IPS-20b (cell line): ENCODE measurements around the gene TBC1D25.

ENCODE experiments used
- H3K27ac ChIP-seq: one replicate; pipeline ENCODE4 v1.5.1; 2013; ENCODE audit warnings: low read length
- H3K27me3 ChIP-seq: 2 replicates; pipeline ENCODE4 v1.6.1; 2013; ENCODE audit warnings: mild to moderate bottlenecking, low read length, inconsistent platforms; ENCODE audit not compliant: insufficient read depth
- H3K36me3 ChIP-seq: 2 replicates; pipeline ENCODE4 v1.6.1; 2013; ENCODE audit warnings: low read depth, mild to moderate bottlenecking, inconsistent platforms, low read length, moderate library complexity; ENCODE audit not compliant: insufficient read depth
- H3K4me1 ChIP-seq: 2 replicates; pipeline ENCODE4 v1.6.1; 2013; ENCODE audit warnings: mild to moderate bottlenecking, control low read depth, inconsistent platforms, low read length, moderate library complexity; ENCODE audit not compliant: insufficient read depth
- H3K4me3 ChIP-seq: 2 replicates; pipeline ENCODE4 v1.5.1; 2013; ENCODE audit warnings: mild to moderate bottlenecking, low read length, inconsistent platforms
- H3K9ac ChIP-seq: 2 replicates; pipeline ENCODE4 v1.6.1; 2013; ENCODE audit warnings: low read depth, mild to moderate bottlenecking, inconsistent platforms, low read length, moderate library complexity
- H3K9me3 ChIP-seq: 2 replicates; pipeline ENCODE4 v1.6.1; 2013; ENCODE audit warnings: mild to moderate bottlenecking, low read depth, low read length, inconsistent platforms; ENCODE audit not compliant: insufficient read depth

Gene TBC1D25

DNA sequence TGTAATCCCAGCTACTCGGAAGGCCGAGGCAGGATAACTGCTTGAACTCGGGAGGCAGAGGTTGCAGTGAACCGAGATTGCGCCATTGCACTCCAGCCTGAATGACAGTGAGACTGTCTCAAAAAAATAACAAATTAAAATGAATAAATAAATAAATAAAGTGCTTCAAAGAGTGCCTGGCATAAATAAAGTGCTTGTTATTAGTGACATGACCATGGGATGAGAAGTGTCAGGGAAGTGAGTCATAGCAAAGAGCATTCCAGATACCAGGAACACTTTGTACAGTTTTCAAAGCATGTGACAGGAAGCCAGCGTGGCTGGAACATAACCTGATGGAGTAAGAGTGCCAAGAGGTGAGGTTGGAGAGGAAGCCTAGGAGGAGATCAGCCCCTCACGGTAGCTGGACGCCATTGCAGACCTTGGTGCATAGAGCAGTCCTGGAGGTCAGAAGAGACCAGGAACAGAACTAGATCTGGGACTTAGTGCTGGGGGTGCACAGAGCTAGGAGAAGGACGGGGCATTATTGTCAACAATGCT, 51.8 kb downstream of the TBC1D25 start:
- Histone ChIP-seq H3K9me3 (no peaks in the 10 kb centered on the region), H3K4me1 (no peaks in the 10 kb centered on the region), H3K27me3 (no peaks in the 10 kb centered on the region), H3K9ac (no peak overlapping the region), H3K36me3 (no peaks in the 10 kb centered on the region), H3K4me3 (no peak overlapping the region), H3K27ac (no peak overlapping the region)

DNA sequence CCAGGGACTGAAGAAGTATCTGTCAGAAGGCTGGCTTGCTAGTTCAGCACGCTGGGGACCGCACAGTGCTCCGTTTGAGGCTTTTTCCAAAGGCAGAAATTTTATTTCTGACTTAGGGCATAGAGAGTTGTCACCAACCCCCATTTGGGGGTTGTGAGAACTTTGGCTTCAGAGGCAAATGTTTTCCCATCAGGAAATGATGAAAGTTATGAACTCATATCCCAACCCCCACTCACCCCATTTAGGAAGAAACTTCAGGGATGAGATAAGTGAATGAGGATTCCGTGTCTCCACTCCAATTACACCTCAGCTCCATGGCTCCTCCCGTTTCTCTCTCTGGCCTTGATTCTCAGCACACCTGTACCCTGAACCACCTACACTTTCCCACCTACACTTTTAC, 53.5 kb downstream of the TBC1D25 start:
- H3K9ac ChIP-seq = no peak overlapping the region
- no peak overlapping the region for H3K27ac ChIP-seq
- no peak overlapping the region for H3K4me3 ChIP-seq
- no peaks in the 10 kb centered on the region for H3K4me1 ChIP-seq
- no peaks in the 10 kb centered on the region for H3K27me3 ChIP-seq
- no peaks in the 10 kb centered on the region for H3K36me3 ChIP-seq
- no peaks in the 10 kb centered on the region for H3K9me3 ChIP-seq

DNA sequence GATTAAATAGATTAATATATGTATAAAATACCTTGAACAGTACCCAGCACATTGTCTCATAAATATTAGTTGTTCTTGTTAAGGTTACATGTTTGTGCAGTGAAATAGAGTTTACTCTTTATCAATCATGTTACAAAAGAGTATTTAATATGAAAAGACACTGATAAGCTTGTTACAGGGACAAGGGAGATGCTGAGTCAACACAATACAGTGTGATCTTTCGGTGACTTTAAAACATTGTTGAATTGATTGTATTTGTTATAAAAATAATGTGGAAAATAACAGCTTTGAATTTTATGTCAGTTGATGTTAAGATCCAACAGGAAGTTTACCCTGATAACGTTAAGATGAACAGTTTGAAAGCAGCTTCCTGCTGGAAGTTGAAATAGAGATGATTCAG, 56.4 kb downstream of the TBC1D25 start:
- Histone ChIP-seq H3K9me3 (no peaks in the 10 kb centered on the region), H3K27me3 (no peaks in the 10 kb centered on the region), H3K4me3 (no peak overlapping the region), H3K27ac (no peak overlapping the region), H3K36me3 (peaks cover 11% of the 10 kb centered on the region; the same call in 1 of the 2 replicates), H3K4me1 (no peaks in the 10 kb centered on the region; the same call in 1 of the 2 replicates), H3K9ac (no peak overlapping the region)

DNA sequence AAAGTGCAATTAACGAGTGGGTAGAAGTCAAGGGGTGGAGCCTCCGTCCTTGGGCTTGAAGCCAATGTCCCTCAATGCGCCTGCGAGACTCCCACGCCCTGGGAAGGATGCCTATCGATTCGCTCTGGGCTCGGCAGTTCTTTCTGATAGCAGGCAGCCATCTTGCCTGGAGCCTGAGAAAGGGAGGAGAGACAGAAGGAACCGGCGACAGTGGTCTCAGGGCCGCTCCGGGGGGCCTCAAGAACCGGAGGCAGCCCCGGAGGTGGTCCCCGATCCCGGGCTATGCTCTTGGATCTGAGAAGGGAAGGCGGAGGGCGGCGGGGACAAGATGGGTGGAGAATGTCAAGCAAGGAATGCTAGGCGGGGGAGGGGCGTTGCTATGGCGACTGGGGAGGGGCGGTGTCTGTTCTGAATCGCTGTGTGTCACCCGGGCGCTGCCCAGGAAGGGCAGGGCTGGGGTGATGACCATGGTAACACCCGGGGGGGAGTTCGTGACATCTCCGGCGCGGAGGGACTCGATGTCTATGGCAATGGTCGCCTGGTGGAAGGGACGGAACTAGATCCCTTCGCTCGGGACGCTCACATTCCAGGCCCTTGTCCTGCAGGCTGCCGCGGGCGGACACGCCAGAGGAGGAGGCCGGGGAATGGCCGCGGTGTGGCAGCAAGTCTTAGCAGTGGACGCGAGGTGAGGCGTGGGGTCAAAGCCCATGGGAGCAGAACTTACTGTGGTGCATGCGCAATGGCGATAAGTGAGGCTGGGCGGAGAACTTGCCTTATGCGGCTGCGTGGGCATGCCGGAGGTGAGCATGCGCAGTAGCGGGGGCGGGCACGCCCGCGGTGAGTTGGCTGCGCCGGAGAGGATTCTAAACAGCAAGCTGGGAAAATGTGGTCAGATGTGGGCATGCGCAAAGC, 58.1 kb downstream of the TBC1D25 start, which contains the start of gene WDR13:
WDR13 (plus strand) TSS at position 140 of the 912 bp plus-strand sequence; CDS start at position 645, 505 bp downstream.
- Histone ChIP-seq H3K27me3 (no peaks in the 10 kb centered on the region), H3K9ac (peak within 1 kb of the TSS; percentile 93), H3K27ac (peak within 1 kb of the TSS; percentile 56), H3K36me3 (peaks cover 11% of the 10 kb centered on the region; the same call in 1 of the 2 replicates), H3K4me1 (no peaks in the 10 kb centered on the region; the same call in 1 of the 2 replicates), H3K4me3 (peak within 1 kb of the TSS; percentile 95), H3K9me3 (no peaks in the 10 kb centered on the region)

DNA sequence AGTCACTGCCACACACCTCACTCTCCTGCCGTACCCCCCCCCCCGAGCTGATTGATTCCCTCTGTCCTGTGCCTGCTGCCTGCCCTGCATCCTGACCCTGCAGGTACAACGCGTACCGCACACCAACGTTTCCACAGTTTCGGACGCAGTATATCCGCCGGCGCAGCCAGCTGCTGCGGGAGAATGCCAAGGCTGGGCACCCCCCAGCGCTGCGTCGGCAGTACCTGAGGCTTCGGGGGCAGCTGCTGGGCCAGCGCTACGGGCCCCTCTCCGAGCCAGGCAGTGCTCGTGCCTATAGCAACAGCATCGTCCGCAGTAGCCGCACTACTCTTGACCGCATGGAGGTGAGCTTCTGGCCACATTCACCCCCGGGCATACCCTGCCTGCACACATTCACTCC, 59.1 kb downstream of the TBC1D25 start:
- H3K4me3 ChIP-seq = peak overlapping the region; percentile 95; the same call in 1 of the 2 replicates
- no peaks in the 10 kb centered on the region; the same call in 1 of the 2 replicates for H3K4me1 ChIP-seq
- no peak overlapping the region for H3K27ac ChIP-seq
- peaks cover 11% of the 10 kb centered on the region; the same call in 1 of the 2 replicates for H3K36me3 ChIP-seq
- H3K9me3 ChIP-seq = no peaks in the 10 kb centered on the region
- H3K9ac ChIP-seq = peak overlapping the region; percentile 16; the same call in 1 of the 2 replicates
- H3K27me3 ChIP-seq = no peaks in the 10 kb centered on the region

DNA sequence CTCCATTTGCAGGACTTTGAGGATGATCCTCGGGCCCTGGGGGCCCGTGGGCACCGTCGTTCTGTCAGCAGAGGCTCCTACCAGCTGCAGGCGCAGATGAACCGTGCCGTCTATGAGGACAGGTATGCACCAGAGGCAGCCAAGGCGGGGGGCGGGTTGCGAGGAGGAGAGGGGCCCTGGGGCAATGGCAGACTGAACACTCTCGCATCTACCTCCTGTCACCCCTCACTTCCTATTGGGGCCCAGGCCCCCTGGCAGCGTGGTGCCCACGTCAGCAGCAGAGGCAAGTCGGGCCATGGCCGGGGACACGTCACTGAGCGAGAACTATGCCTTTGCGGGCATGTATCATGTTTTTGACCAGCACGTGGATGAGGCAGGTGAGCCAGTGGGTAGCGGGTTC, 59.8 kb downstream of the TBC1D25 start:
- no peak overlapping the region for H3K9ac ChIP-seq

DNA sequence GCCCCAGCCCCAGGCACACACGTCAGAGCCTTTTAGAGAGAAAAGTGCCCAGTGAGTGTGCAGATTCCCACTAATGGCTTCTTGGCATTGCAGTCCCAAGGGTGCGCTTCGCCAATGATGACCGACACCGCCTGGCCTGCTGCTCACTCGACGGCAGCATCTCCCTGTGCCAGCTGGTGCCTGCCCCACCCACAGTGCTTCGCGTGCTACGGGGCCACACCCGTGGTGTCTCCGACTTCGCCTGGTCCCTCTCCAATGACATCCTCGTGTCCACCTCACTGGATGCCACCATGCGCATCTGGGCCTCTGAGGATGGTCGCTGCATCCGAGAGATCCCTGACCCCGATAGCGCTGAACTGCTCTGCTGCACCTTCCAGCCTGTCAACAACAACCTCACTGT, 60.7 kb downstream of the TBC1D25 start:
- Histone ChIP-seq H3K36me3 (peaks cover 11% of the 10 kb centered on the region; the same call in 1 of the 2 replicates), H3K4me1 (no peaks in the 10 kb centered on the region; the same call in 1 of the 2 replicates)

More for the DNA sequence above, 59.8 kb downstream of the TBC1D25 start:
- no peaks in the 10 kb centered on the region; the same call in 1 of the 2 replicates for H3K4me1 ChIP-seq
- H3K36me3 ChIP-seq = peaks cover 11% of the 10 kb centered on the region; the same call in 1 of the 2 replicates
- no peak overlapping the region for H3K4me3 ChIP-seq
- H3K27ac ChIP-seq = no peak overlapping the region
- H3K9me3 ChIP-seq = no peaks in the 10 kb centered on the region
- no peaks in the 10 kb centered on the region for H3K27me3 ChIP-seq

DNA sequence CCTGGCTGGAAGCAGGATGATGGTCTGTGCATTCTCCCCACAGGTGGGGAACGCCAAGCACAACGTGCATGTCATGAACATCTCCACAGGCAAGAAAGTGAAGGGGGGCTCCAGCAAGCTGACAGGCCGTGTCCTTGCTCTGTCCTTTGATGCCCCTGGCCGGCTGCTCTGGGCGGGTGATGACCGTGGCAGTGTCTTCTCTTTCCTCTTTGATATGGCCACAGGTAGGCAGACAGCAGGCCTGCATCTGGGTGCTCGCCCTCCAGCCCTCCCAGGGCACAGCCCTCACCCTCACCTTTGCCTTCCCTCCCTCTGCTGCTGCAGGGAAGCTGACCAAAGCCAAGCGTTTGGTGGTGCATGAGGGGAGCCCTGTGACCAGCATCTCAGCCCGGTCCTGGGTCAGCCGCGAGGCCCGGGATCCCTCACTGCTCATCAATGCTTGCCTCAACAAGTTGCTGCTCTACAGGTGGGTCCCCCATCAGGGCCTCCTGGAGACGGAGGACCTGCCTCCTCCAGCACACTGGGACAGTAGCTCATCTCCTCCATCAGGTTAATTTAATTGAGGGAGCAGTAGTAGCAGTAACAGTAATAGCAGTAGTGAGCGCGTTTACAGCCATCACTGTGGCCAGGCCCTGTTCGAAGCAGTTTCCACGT, 62.4 kb downstream of the TBC1D25 start:
- no peak overlapping the region for H3K4me3 ChIP-seq
- no peaks in the 10 kb centered on the region; the same call in 1 of the 2 replicates for H3K4me1 ChIP-seq
- H3K36me3 ChIP-seq = peaks cover 11% of the 10 kb centered on the region; the same call in 1 of the 2 replicates
- no peaks in the 10 kb centered on the region for H3K27me3 ChIP-seq
- no peak overlapping the region for H3K27ac ChIP-seq
- no peak overlapping the region for H3K9ac ChIP-seq
- no peaks in the 10 kb centered on the region for H3K9me3 ChIP-seq

More for the DNA sequence above, 60.7 kb downstream of the TBC1D25 start:
- Histone ChIP-seq H3K4me3 (no peak overlapping the region), H3K9me3 (no peaks in the 10 kb centered on the region), H3K27ac (no peak overlapping the region), H3K27me3 (no peaks in the 10 kb centered on the region), H3K9ac (no peak overlapping the region)

DNA sequence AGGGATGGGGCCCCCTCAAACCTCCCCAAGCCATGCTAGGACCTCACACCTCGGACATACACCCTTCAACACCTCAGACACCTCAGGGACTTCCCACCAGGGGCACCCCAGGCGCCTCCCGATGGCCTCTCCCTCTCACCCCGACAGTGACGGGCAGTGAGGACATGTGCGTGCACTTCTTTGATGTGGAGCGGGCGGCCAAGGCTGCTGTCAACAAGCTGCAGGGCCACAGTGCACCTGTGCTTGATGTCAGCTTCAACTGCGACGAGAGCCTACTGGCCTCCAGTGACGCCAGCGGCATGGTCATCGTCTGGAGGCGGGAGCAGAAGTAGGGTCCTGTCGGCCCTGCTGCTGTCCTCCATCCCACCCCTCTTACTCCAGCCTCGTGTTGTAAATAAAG, 65.2 kb downstream of the TBC1D25 start:
- no peak overlapping the region for H3K4me3 ChIP-seq
- H3K36me3 ChIP-seq = peaks cover 8% of the 10 kb centered on the region; the same call in 1 of the 2 replicates
- H3K27ac ChIP-seq = no peak overlapping the region
- no peak overlapping the region for H3K9ac ChIP-seq
- H3K4me1 ChIP-seq = no peaks in the 10 kb centered on the region; the same call in 1 of the 2 replicates
- H3K27me3 ChIP-seq = no peaks in the 10 kb centered on the region
- H3K9me3 ChIP-seq = no peaks in the 10 kb centered on the region

DNA sequence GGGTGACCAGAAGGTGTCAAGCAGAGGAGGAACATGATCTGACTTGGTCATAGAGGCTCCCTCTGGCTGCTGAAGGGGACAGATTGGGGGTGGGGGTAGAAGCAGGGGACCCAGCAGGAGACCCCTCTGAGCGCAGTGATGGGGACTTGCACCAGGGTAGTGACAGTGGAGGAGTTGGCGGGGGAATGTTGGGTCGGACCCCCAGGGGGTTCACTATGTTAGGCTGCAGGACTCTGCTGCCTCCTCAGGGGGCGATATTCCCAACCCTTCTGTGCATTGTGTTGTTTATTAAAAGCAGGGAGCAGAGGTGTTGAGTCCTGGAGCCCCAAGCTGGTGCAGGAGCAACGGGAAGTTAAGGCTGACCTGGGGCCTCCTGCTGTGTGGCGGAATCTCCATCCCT, 66.6 kb downstream of the TBC1D25 start:
- Histone ChIP-seq H3K36me3 (no peaks in the 10 kb centered on the region), H3K9me3 (no peaks in the 10 kb centered on the region), H3K9ac (no peak overlapping the region), H3K27me3 (no peaks in the 10 kb centered on the region), H3K27ac (no peak overlapping the region), H3K4me1 (no peaks in the 10 kb centered on the region; the same call in 1 of the 2 replicates), H3K4me3 (no peak overlapping the region)

DNA sequence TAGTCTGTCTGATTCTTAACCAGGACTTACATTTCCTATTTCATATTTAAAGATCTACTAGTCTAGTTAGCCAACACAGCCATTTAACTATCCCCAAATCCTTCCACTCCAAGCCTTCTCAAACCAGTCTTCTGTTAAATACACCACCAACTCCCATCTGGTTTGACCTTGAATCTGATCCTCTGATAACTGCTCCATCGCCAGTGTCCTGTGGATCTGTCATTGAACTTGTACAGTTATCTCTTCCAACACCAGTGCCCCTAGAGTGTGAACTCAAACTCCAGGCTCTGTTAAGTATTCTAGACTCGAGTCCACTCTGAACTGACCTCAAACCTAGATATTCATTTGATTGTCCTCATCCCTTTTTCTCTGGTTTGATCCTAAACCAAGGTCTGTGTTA, 72.2 kb downstream of the TBC1D25 start:
- Histone ChIP-seq H3K9ac (no peak overlapping the region), H3K4me1 (no peaks in the 10 kb centered on the region), H3K36me3 (no peaks in the 10 kb centered on the region), H3K9me3 (no peaks in the 10 kb centered on the region), H3K27ac (no peak overlapping the region), H3K4me3 (no peak overlapping the region), H3K27me3 (no peaks in the 10 kb centered on the region)
